Ishikawa (cell line): ENCODE measurements around the gene PTPRN2.

Experiments
- CEBPB ChIP-seq: IDR thresholded peaks from 2 replicates; pipeline ENCODE4 v1.6.1; 2012
- CREB1 ChIP-seq: IDR thresholded peaks from 2 replicates; pipeline ENCODE4 v1.6.1; 2012; ENCODE audit warnings: low read depth
- EGR1 ChIP-seq: IDR thresholded peaks from 2 replicates; pipeline ENCODE4 v1.6.1; 2012
- EP300 ChIP-seq: IDR thresholded peaks from 2 replicates; pipeline ENCODE4 v1.6.1; 2012; ENCODE audit warnings: borderline replicate concordance
- FOXM1 ChIP-seq: IDR thresholded peaks from 2 replicates; pipeline ENCODE4 v1.6.1; 2012; ENCODE audit warnings: low read depth, borderline replicate concordance
- NFIC ChIP-seq: IDR thresholded peaks from 2 replicates; pipeline ENCODE4 v1.6.1; 2012
- RAD21 ChIP-seq: IDR thresholded peaks from 2 replicates; pipeline ENCODE4 v1.6.1; 2012; ENCODE audit warnings: low read depth
- TAF1 ChIP-seq: IDR thresholded peaks from 2 replicates; pipeline ENCODE4 v1.6.1; 2012; ENCODE audit warnings: low read depth, mild to moderate bottlenecking
- TCF12 ChIP-seq: IDR thresholded peaks from 2 replicates; pipeline ENCODE4 v1.6.1; 2012; ENCODE audit warnings: low read depth
- TEAD4 ChIP-seq: IDR thresholded peaks from 2 replicates; pipeline ENCODE4 v1.6.1; 2012
- YY1 ChIP-seq: IDR thresholded peaks from 2 replicates; pipeline ENCODE4 v1.6.1; 2012; ENCODE audit warnings: low read depth
- ZBTB7A ChIP-seq: IDR thresholded peaks from 2 replicates; pipeline ENCODE4 v1.6.1; 2012; ENCODE audit warnings: low read depth
- TF ChIP-seq, protein P1 (sequence below): IDR thresholded peaks from 2 replicates; pipeline ENCODE4 v1.6.1; 2012; ENCODE audit warnings: low read depth, mild to moderate bottlenecking
- TF ChIP-seq, protein P2 (sequence below): IDR thresholded peaks from 2 replicates; pipeline ENCODE4 v1.6.1; 2012
- TF ChIP-seq, protein P3 (sequence below): IDR thresholded peaks from 2 replicates; pipeline ENCODE4 v1.6.1; 2012

PTPRN2 gene

DNA sequence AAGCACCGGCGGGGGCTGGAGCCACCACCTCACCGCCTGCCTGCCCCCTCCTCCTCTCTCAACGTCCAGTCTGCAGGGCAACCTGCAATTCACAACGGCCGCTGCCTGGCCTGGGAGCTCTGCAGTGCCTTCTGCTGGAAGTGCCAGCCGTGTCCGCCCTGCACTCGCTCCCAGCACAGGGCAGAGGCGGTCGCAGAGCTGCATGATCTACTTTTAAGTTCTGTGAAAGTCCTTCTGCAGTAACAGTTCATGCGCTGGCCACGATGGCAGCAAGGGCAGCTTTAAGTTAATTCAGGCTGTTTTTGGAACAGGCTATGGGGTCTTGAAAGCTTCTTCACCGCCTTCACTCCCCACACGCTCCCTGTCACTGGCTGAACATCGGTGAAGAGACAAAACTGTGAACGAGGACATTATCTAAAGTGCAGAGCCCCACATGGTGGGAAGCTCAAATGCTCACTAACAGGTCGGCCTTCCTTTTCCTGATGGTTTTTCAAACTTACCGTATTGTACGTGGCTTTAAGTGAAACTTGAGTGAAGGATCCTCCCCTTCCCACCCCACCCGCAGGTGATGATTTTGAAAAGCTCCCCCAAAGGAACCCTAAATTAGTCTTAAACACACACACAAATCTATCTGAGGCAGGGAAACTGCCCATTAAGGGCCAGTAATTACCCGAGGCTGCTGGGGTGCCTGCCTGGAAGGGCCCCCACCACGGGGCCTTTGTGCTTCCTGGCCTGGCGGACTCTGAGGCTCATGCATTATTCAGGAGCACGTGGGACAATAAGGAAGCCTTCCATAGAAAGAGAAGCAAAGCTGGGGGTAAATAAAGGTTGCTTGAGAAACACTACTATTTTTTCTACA is 746.5 kb downstream of the PTPRN2 start:
- TF ChIP-seq TAF1 (no peak), NFIC (no peak), CREB1 (no peak), TCF12 (no peak), RAD21 (no peak), EP300 (no peak), YY1 (no peak), TEAD4 (no peak), CEBPB (no peak), FOXM1 (no peak), EGR1 (no peak), ZBTB7A (no peak)
- TF ChIP-seq, protein P1, sequence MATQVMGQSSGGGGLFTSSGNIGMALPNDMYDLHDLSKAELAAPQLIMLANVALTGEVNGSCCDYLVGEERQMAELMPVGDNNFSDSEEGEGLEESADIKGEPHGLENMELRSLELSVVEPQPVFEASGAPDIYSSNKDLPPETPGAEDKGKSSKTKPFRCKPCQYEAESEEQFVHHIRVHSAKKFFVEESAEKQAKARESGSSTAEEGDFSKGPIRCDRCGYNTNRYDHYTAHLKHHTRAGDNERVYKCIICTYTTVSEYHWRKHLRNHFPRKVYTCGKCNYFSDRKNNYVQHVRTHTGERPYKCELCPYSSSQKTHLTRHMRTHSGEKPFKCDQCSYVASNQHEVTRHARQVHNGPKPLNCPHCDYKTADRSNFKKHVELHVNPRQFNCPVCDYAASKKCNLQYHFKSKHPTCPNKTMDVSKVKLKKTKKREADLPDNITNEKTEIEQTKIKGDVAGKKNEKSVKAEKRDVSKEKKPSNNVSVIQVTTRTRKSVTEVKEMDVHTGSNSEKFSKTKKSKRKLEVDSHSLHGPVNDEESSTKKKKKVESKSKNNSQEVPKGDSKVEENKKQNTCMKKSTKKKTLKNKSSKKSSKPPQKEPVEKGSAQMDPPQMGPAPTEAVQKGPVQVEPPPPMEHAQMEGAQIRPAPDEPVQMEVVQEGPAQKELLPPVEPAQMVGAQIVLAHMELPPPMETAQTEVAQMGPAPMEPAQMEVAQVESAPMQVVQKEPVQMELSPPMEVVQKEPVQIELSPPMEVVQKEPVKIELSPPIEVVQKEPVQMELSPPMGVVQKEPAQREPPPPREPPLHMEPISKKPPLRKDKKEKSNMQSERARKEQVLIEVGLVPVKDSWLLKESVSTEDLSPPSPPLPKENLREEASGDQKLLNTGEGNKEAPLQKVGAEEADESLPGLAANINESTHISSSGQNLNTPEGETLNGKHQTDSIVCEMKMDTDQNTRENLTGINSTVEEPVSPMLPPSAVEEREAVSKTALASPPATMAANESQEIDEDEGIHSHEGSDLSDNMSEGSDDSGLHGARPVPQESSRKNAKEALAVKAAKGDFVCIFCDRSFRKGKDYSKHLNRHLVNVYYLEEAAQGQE, result no peak
- TF ChIP-seq, protein P2, sequence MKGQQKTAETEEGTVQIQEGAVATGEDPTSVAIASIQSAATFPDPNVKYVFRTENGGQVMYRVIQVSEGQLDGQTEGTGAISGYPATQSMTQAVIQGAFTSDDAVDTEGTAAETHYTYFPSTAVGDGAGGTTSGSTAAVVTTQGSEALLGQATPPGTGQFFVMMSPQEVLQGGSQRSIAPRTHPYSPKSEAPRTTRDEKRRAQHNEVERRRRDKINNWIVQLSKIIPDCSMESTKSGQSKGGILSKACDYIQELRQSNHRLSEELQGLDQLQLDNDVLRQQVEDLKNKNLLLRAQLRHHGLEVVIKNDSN, result no peak
- TF ChIP-seq, protein P3, sequence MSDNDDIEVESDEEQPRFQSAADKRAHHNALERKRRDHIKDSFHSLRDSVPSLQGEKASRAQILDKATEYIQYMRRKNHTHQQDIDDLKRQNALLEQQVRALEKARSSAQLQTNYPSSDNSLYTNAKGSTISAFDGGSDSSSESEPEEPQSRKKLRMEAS, result no peak

DNA sequence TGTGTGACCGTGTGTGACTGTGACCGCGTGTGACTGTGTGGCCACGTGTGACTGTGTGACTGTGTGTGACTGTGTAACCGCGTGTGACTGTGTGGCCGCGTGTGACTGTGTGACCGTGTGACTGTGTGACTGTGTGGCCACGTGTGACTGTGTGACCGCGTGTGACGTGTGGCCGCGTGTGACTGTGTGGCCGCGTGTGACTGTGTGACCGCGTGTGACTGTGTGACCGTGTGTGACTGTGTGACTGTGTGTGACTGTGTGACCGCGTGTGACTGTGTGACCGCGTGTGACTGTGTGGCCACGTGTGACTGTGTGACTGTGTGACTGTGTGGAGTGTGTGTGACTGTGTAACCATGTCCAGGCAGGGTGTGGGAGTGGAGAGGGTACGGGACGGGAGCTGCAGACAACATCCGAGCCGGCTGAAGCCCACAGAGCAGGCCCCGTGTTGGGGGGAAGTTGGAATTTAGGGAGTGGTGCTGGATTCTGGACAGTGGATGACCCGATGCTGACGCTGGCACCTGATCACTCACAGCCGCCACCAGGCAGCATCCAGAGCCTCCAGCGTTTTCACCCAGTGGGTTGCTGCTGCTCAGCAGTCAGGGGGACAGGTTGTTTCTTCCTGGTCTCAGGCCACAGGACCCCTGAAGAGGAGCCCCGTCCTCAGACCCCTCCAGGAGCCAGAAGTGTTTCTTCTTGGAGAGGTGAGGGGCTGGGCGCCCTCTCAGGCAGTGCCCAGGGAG is 747.3 kb downstream of the PTPRN2 start:
- TF ChIP-seq EP300, result no peak
- TF ChIP-seq TAF1, result no peak
- TF ChIP-seq, protein P2, result no peak
- TF ChIP-seq TCF12, result no peak
- TF ChIP-seq YY1, result no peak
- TF ChIP-seq RAD21, result no peak

DNA sequence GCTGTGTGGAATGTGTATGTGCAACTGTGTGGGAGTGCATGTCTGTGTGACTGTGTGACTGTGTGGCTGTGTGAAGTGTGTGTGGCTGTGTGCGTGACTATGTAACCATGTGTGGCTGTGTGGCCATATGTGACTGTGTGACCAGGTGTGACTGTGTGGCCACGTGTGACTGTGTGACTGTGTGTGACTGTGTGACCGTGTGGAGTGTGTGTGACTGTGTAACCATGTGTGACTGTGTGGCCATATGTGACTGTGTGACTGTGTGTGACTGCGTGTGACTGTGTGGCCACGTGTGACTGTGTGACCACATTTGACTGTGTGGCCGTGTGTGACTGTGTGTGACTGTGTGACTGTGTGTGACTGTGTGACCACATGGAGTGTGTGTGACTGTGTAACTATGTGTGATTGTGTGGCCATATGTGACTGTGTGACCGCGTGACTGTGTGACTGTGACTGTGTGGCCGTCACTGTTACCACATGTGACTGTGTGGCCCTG is 747.9 kb downstream of the PTPRN2 start:
- TF ChIP-seq YY1 (no peak), CREB1 (no peak), EP300 (no peak), TCF12 (no peak), RAD21 (no peak), TAF1 (no peak), FOXM1 (no peak), CEBPB (no peak), NFIC (no peak), EGR1 (no peak), ZBTB7A (no peak), TEAD4 (no peak)
- TF ChIP-seq, protein P3, result no peak
- TF ChIP-seq, protein P2, result no peak
- TF ChIP-seq, protein P1, result no peak

DNA sequence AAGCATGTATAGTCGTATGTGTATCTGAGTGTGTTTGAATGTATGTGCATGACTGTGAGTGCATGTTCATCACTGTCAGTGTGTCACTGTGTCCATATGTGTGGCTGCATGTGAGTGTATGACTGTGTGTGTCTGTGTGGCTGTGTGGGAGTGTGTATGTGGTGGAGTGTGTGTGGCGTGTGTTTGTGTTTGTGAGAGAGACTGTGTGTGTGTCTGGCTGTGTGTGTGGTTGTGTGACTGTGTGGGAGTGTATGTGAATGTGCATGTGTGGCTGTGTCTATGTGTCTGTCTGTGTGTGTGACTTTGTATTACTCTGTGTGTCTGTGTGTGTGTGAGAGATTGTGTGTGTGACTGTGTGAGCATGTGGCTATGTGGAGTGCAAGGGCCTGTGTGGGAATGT is 748.4 kb downstream of the PTPRN2 start:
- TF ChIP-seq ZBTB7A, result no peak
- no peak for TF ChIP-seq EP300
- no peak for TF ChIP-seq TAF1
- TF ChIP-seq NFIC, result no peak
- no peak for TF ChIP-seq FOXM1
- TF ChIP-seq CEBPB, result no peak
- TF ChIP-seq CREB1, result no peak
- TF ChIP-seq, protein P1, result no peak
- TF ChIP-seq TCF12, result no peak
- TF ChIP-seq, protein P2, result no peak
- no peak for TF ChIP-seq YY1
- TF ChIP-seq EGR1, result no peak
- TF ChIP-seq RAD21, result no peak
- TF ChIP-seq, protein P3, result no peak
- no peak for TF ChIP-seq TEAD4
